Fibroblast of lung (primary cell): Measurements from ENCODE around the gene TTYH2.

Source experiments
- CTCF ChIP-seq, 2 donors: IDR thresholded peaks in 1 of 2; conservative IDR thresholded peaks in 1 of 2; 1 replicate in 1 of 2; 2 replicates in 1 of 2; pipeline ENCODE4 v1.5.1; 2011 to 2012; ENCODE audit warnings: low read length in 2 of 2, control low read depth in 1 of 2, inconsistent platforms in 1 of 2, low read depth in 1 of 2, mild to moderate bottlenecking in 1 of 2
- EZH2 ChIP-seq: IDR thresholded peaks from 2 replicates; pipeline ENCODE4 v1.5.1; 2012; ENCODE audit warnings: low read length, control low read depth, mild to moderate bottlenecking; ENCODE audit errors: missing control alignments

- TF ChIP-seq EZH2 (no peak), CTCF (conservative IDR thresholded peaks at IDR 0.05 in 1 of 2, IDR thresholded peaks at IDR 0.05 in 1 of 2; ENCODE audit: low read depth in 1 of 2, low read length in 2 of 2) (no peak)
Observed at GRCh38 chr17:74234486-74234885, 21.1 kb downstream of the TTYH2 start.
